SU-DHL-6 (cell line): ENCODE measurements around the gene LEKR1.

Source experiments
- CTCF ChIP-seq: fragments of 200-600 bp; sonication (generic); IDR thresholded peaks from one replicate; pipeline ENCODE4 v1.5.1; 2017; ENCODE audit warnings: antibody characterized with exemption, mild to moderate bottlenecking, low read length, moderate library complexity; ENCODE audit not compliant: insufficient read depth, poor library complexity, severe bottlenecking
- EZH2phosphoT487 ChIP-seq: fragments of 200-600 bp; sonication (generic), shearing (Covaris generic); conservative IDR thresholded peaks from 2 replicates; pipeline ENCODE4 v1.6.1; 2018; ENCODE audit warnings: mild to moderate bottlenecking, antibody characterized with exemption, low read length, moderate library complexity, mixed read lengths

- TF ChIP-seq CTCF: no peak
- TF ChIP-seq EZH2phosphoT487: no peak
These were observed 384 bp upstream of the LEKR1 start for GRCh38 chr3:156825795-156826143.
